22Rv1 (cell line): Measurements from ENCODE around the gene FOXP3.

Experiments
- H3K27ac ChIP-seq: fragments of 450-650 bp; 2 replicates; pipeline ENCODE4 v1.5.1; 2017
- CTCF ChIP-seq: fragments of 450-650 bp; IDR thresholded peaks from 2 replicates; pipeline ENCODE4 v1.5.1; 2017; ENCODE audit warnings: mild to moderate bottlenecking
- ZFX ChIP-seq: fragments of 450-650 bp; IDR thresholded peaks from 2 replicates; pipeline ENCODE4 v1.6.1; 2017; ENCODE audit warnings: antibody characterized with exemption, borderline replicate concordance

Gene FOXP3

GRCh38 chrX:49238735-49239134 is 25.8 kb downstream of the FOXP3 start:
- no peak overlapping the region for H3K27ac ChIP-seq
- no peak for TF ChIP-seq ZFX
- TF ChIP-seq CTCF, result no peak

- H3K27ac ChIP-seq, result no peak overlapping the region
- TF ChIP-seq ZFX, result no peak
- TF ChIP-seq CTCF, result no peak
Observed at GRCh38 chrX:49237060-49237459, 27.4 kb downstream of the FOXP3 start.

DNA sequence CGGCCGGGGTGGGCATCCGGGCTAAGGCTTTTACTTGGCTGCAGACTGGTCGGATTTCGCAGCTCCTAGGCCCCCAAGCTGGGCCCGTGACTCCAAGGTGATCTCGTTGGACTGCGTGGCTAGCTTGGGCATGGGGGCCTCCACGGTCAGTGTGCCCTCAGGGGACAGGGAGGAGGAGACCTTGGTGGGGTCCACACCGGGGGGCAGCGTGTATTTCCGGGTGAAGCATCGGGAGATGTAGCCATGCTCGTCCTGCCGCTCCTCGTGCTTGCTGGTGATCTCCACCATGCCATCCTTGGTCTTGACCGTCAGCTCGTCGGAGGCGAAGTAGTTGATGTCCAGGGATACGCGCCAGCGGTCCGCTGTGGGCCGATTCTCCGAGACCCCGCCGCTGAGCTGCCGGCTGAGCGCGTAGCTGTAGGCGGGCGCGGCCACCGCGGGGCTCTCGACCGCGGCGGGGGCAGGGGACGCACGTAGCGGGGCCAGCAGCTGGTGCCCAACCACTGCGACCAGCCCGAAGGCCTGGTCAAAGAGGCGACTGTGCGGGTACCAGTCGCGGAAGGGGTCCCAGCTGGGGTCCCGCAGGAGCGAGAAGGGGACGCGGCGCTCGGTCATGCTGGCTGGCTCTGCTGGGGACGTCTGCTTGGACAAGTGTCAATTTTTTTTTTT is 30.5 kb downstream of the FOXP3 start:
- H3K27ac ChIP-seq, result no peak overlapping the region
- TF ChIP-seq ZFX (no peak), CTCF (no peak)

DNA sequence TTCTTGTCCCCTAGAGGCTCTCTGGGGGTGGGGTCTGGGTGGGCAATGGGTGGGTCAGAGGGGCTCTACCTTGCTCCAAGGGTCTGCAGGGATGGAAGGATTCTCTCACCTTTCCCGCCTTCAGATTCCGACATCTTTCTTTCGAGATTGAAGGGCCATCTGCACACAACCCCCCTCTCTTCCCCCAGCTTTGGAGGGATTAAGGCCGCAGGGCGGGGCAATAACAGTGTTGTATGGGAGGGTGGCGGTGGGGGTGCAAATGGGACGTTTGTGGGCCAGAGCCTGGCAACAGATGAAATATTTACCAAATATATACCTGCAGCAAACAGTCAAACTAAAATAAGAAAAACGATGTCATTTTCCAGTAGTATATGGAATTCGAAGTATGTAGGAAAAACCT is 31.3 kb downstream of the FOXP3 start, which contains the start of gene CACNA1F:
Gene CACNA1F (minus strand): TSS at position 165 of the 400 bp plus-strand sequence. CDS start 31 bp downstream, at position 134.
- no peak within 1 kb of the TSS for H3K27ac ChIP-seq
- TF ChIP-seq CTCF (no peak), ZFX (no peak)

DNA sequence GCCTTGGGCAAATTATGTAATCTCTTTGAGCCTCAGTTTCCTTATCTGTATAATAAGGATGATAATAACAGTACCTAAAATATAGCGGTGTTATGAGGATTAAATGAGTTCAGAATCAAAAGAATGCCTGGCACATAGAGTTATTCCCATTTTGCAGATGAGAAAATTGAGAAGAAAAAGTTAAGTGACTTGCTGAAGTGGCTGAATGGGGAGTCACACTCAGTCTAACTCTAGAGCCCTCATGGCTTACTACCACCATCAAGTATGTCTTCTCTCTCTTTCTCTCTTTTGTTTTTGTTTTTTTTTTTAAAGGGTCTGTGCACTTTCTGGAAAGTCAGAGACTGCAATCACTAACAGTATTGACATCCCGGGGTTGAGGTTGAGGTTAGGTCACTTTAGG is 32.0 kb downstream of the FOXP3 start:
- no peak for TF ChIP-seq ZFX
- TF ChIP-seq CTCF, result no peak
- no peak overlapping the region for H3K27ac ChIP-seq

- TF ChIP-seq CTCF, result no peak
- TF ChIP-seq ZFX, result no peak
- H3K27ac ChIP-seq, result no peak overlapping the region
Observed at GRCh38 chrX:49231333-49232000, 33.0 kb downstream of the FOXP3 start.
